PFSK-1 (cell line): ENCODE results near the gene MRPS33.

Experiments used
- POLR2AphosphoS5 ChIP-seq: IDR thresholded peaks from 2 replicates; pipeline ENCODE4 v1.6.1; 2012; ENCODE audit warnings: low read depth, mild to moderate bottlenecking, control low read depth, low read length, moderate library complexity
- REST ChIP-seq, 2 experiments: IDR thresholded peaks; 2 replicates each; pipeline versions ENCODE4 v1.6.1 to v1.8.0; 2011 to 2012; ENCODE audit warnings: low read depth in 2 of 2, low read length in 2 of 2, control low read depth in 1 of 2, inconsistent platforms in 1 of 2, mild to moderate bottlenecking in 1 of 2, moderate library complexity in 1 of 2; ENCODE audit not compliant: insufficient read depth in 1 of 2
- SIN3A ChIP-seq: IDR thresholded peaks from 2 replicates; pipeline ENCODE4 v1.6.1; 2012; ENCODE audit warnings: mild to moderate bottlenecking, low read length, moderate library complexity, borderline replicate concordance; ENCODE audit not compliant: insufficient read depth
- TAF1 ChIP-seq: IDR thresholded peaks from 2 replicates; pipeline ENCODE4 v1.6.1; 2012; ENCODE audit warnings: low read length, control low read depth, borderline replicate concordance; ENCODE audit not compliant: insufficient read depth

DNA sequence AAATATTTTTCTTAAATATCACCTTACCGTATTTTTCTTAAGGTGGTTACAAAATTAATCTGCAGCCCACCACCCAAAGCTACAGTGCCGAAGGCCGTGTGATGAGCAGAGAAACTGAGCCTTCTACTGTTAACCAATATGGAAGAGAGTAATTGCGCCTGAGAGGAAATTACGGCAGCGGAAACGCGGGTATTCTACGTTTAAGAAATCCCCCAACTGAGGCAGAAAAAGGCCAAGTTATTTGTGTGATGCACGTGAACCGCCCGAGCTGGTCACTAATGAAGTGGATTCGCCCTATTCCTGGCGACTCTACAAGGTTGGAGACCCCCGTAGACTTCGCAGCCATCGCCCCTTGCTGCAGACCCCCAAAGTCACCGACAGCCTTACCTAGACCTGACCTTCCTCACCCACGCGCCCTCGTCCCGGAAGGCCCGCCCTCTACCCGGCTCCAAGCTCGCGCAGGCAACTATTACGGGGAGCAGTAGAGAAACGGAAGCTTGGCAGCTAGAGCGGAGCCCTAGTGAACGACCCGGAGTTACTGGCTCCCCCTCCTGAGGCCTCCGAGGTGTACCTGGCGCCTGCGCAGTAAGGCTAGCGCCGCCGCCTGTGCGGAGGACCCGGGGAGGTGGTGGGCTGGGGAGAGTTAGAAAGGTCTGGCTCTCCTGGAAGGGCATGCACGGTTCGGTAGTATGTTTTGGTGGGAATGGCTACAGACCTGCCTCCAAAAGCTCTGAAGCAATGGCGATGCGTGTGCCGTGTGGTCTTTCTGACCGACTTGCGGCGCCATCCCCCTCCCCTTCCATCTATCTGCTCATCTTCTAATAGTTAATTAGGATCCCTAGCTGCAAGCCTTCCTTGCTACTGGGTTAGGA is at the start of gene MRPS33:
- TF ChIP-seq REST (IDR thresholded peaks at IDR 0.05; ENCODE audit: insufficient read depth in 1 of 2, low read depth in 2 of 2, low read length in 2 of 2), result no peak
- 0 out of 2 replicates have a peak, but pooled peaks have one; percentile 71 for TF ChIP-seq SIN3A
- peak; percentile 98 for TF ChIP-seq POLR2AphosphoS5
- no peak; the same call in none of the 2 replicates for TF ChIP-seq TAF1
